HG02884 (cell line): ENCODE results near the gene CFAP74.

Source experiments
- ATAC-seq: cut with Tn5 transposase; IDR thresholded peaks from one replicate; pipeline ENCODE4 v1.9.1; 2021; ENCODE audit warnings: mild to moderate bottlenecking, moderate library complexity; ENCODE audit not compliant: unreplicated experiment

Gene CFAP74

GRCh38 chr1:1956101-1956500 is 47.5 kb downstream of the CFAP74 start:
- no peak for ATAC-seq

- no peak for ATAC-seq
Observed at GRCh38 chr1:1955621-1956094, 47.9 kb downstream of the CFAP74 start.

GRCh38 chr1:1954831-1955441 is 48.6 kb downstream of the CFAP74 start:
- no peak for ATAC-seq

- no peak for ATAC-seq
Observed at GRCh38 chr1:1954015-1954414, 49.6 kb downstream of the CFAP74 start.

- ATAC-seq = no peak
Observed at GRCh38 chr1:1950940-1951339, 52.6 kb downstream of the CFAP74 start.

- ATAC-seq = no peak
Observed at GRCh38 chr1:1948783-1949182, 54.8 kb downstream of the CFAP74 start.

- no peak for ATAC-seq
Observed at GRCh38 chr1:1947493-1947892, 56.1 kb downstream of the CFAP74 start.

GRCh38 chr1:1946540-1946939 is 57.0 kb downstream of the CFAP74 start:
- no peak for ATAC-seq

GRCh38 chr1:1945782-1946393 is 57.7 kb downstream of the CFAP74 start:
- no peak for ATAC-seq

GRCh38 chr1:1943834-1944570 is 59.6 kb downstream of the CFAP74 start:
- no peak for ATAC-seq

- ATAC-seq = no peak
Observed at GRCh38 chr1:1942753-1943656, 60.6 kb downstream of the CFAP74 start.

GRCh38 chr1:1941868-1942752 is 61.5 kb downstream of the CFAP74 start:
- no peak for ATAC-seq

GRCh38 chr1:1941211-1941841 is 62.3 kb downstream of the CFAP74 start:
- no peak for ATAC-seq

- no peak for ATAC-seq
Observed at GRCh38 chr1:1940123-1940425, 63.5 kb downstream of the CFAP74 start.

GRCh38 chr1:1939296-1940122 is 64.1 kb downstream of the CFAP74 start:
- no peak for ATAC-seq

GRCh38 chr1:1938613-1939295 is 64.8 kb downstream of the CFAP74 start:
- no peak for ATAC-seq

- no peak for ATAC-seq
Observed at GRCh38 chr1:1938276-1938573, 65.4 kb downstream of the CFAP74 start.

- ATAC-seq = no peak
Observed at GRCh38 chr1:1937549-1938275, 65.9 kb downstream of the CFAP74 start.
